OCI-M1 (cell line): ENCODE results near the gene TMPRSS13.
"Not testable (repeated sequence)": the region's sequence is repeated elsewhere in the genome, so short reads cannot be mapped to it uniquely, and the experiment has no call there.

Experiments used
- DNase-seq: peaks from one replicate; lab custom pipeline; 2025; lab: John Stamatoyannopoulos, UW

TMPRSS13 gene

DNA sequence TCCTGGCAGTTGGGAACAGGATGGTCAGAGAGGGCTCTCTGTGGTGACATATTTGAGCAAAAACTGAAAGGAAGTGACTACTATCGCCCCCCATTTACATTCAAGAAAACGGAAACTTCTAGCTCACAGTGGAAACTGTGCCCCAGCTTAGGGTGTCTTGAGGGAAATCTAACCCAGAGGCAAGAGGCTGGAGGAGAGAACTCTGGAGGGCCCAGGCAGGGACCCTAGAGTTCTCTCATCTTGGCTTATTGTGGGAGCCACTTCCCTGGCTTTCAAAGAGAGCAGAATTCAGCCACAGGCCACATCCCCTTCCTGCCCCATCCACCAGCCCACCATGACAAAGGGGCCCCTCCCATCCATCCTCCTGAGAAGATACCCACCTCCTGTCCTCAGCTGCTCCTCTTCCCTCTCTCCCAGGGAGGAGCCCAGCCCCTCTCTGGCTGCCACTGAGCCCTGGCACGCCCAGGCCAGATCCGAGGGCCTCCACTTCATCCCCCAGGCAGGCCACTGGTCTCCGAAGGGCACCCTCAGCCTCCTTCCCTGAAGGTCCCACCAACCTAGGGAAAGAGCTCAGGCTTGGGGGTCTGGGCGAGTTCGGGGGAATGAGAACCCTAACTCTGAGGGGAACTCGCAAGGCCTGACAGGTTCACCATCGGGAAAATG lies 1.6 kb upstream of the TMPRSS13 start:
- no peak for DNase-seq

- no peak for DNase-seq
Measured at GRCh38 chr11:117929916-117930570, 841 bp upstream of the TMPRSS13 start.

DNA sequence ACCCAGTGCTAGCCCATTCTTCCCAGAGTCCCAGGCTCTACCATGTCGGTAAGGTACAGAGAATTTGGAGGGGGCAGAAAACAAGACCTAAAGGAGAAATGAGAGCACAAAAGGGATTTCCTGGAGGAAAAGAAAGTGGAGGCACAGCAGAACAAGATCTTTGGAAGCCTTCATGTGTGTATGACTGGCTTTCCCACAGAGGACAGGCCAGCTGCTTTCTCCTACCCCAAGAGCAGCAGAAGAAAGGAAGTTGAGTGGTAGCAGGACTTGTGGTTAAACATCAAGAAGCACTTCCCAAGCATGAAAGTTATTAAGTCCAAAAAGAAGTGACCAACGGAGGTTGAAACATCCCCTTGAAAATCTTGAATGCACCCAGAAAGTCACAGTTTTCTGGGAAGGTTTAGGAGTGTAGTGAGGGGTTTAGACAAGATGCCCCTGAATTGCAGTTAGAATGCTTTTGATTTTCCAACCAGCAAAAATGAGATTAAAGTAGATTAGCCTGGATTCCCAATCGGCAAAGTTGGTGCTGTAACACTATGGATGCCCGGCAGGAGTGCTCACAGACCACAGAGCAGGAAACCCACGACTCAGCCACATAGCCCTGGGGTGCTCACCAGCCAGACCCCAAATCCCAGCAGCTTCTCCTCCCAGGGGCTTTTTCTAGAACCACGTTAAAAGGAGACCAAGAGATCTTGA lies 608 bp downstream of the TMPRSS13 start:
- DNase-seq, result no peak

- DNase-seq, result no peak
Measured at GRCh38 chr11:117927926-117928325, 1.3 kb downstream of the TMPRSS13 start.

GRCh38 chr11:117926166-117926565 lies 3.0 kb downstream of the TMPRSS13 start:
- DNase-seq, result not testable (repeated sequence)

- DNase-seq, result no peak
Measured at GRCh38 chr11:117925198-117925925, 3.8 kb downstream of the TMPRSS13 start.

DNA sequence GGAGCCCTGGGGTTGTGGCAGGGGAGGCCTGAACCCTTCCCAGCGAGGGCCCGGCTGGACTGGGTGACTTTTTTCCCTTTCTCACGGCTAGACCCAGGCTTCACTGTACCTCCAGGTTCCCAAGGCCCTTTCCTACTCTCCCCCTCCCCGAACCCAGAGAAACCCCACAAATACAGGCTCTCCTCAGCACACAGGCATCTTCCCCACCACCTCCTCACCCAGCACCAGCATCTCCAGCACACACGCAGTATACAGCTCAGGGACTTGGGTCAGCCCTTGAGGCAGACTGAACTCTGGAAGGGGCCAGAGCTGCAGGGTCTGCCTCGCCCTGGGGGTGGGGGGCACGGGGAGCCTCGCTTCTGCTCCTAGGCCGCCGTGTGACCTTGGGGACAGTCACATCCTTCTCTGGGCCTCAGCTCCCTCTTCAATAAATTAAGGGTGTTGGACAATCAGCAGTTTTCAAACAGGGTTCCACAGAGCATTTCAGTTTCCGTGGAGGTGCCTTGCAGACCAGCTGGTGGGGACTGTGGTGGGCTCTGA lies 4.5 kb downstream of the TMPRSS13 start:
- DNase-seq, result no peak

- DNase-seq, result no peak
Measured at GRCh38 chr11:117923773-117924172, 5.4 kb downstream of the TMPRSS13 start.

DNA sequence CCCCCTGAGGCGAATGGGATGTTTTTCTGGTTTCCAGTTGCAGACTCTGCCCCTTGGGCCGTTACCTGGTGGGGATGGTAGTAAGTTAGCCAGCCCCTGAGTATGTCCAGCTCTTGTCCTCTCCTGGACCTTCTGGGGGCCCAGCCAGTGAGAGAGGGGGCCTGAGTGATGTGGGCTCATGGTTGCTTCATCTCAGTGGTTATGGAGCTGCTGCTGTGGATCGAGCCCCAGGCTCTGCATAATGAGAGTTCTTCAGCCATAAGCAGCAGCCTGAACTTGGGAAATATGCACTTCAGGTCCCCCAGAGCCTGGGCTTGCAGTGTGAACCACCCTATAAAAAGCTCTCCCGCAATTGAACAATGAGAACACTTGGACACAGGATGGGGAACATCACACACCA lies 5.9 kb downstream of the TMPRSS13 start:
- DNase-seq, result no peak

DNA sequence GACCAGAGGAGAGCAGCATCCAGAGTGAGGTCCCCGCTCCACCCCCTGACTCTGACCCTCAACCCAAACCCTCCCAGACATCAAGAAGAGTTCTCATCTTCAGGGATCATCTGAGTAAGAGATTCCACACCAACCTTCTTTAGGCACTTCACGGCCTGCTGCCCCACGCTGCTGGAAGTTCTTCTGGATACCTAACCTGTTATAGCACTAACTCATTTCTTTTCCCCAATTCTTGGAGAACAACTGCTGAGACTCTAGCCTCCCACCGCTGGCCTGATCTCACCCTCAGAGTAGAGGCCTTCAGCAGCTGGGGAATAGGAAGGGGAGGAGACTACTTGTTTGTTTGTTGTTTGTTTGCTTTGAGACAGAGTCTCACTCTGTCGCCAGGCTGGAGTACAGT lies 7.3 kb downstream of the TMPRSS13 start:
- DNase-seq, result no peak

GRCh38 chr11:117921456-117921855 lies 7.7 kb downstream of the TMPRSS13 start:
- DNase-seq, result no peak

DNA sequence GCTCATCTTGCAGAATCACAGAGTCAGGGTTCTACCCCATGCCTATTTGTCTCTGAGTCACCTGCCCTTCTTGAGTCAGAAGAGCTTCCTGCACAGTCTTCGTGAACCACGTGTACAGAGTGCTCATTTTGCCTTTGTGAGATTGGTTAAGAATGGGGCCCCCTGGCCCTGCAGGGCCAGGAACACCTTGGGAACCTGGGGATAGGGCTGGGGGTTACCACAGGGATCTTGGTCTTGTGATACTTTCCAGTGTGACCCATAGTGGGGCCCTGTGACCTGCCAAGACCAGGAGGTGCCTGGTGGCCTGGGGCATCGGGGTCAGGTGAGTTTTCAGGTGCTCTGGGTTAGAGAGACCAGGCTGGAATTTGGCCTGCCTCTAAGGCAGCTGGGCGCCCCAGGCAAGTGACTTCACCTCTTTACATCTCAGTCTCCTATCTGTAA lies 9.4 kb downstream of the TMPRSS13 start:
- no peak for DNase-seq

DNA sequence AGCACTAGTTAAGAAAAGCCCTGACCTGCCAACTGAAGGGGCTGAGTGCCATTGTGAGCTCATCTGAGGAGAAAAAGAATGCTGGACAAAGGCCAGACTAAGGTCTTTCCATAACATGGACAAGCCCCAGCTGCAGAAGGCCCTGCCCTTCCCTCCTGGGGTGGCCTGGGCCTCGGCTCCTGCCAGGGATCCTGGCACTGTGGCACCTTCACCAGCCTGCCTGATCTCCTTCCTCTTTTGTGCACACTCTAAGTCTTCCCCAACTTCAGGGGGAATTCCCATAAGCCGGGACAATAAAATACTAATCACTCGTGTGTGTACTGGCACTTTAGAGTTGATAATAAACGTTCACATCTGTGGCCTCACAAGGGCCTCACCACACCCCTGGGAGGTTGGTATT lies 9.9 kb downstream of the TMPRSS13 start:
- DNase-seq, result no peak

DNA sequence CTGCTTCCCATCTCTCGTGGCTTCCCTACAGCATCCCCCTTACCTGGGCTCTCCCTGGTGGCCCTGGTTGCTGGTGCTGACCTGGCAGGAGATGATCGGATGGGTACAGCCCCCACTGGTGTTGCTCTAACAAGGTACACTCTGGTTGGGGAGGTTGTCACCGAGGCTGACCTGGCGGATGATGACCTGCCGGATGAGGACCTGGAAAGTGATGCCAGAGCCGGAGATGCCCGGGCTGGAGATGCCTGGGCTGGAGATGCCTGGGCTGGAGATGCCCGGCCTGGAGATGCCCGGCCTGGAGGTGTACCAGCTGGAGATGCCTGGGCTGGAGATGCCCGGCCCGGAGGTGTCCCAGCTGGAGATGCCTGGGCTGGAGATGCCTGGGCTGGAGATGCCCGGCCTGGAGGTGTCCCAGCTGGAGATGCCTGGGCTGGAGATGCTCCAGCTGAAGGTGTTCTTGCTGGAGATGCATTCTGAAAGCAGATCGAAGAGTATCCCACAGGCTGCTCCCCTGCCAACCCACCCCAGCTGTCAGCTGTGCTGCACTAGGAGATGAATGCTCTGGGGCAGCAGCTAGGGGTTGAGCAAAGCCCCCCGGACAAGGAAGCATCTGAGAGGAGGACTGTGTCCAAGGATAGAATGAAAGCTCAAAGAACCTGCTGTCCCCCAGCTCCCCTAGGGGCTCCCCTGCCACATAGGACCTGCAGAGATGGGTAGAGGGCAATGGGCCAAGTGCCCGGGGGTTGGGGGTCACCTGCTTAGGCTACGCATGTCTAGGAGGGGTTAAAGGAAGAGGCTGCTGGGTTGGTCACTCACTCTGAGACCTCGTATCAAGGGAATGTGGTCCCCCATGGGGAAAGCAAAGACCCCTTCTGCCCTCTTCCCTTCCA lies 10.6 kb downstream of the TMPRSS13 start:
- no peak for DNase-seq

- no peak for DNase-seq
Measured at GRCh38 chr11:117917591-117918151, 11.5 kb downstream of the TMPRSS13 start.

GRCh38 chr11:117916956-117917355 lies 12.2 kb downstream of the TMPRSS13 start:
- DNase-seq, result no peak

- no peak for DNase-seq
Measured at GRCh38 chr11:117915672-117916235, 13.4 kb downstream of the TMPRSS13 start.

GRCh38 chr11:117914991-117915618 lies 14.1 kb downstream of the TMPRSS13 start:
- no peak for DNase-seq

- DNase-seq, result no peak
Measured at GRCh38 chr11:117914398-117914761, 14.8 kb downstream of the TMPRSS13 start.

- DNase-seq, result no peak
Measured at GRCh38 chr11:117913736-117914397, 15.3 kb downstream of the TMPRSS13 start.
